Measurements from ENCODE around the gene PLEKHA8.

DNA sequence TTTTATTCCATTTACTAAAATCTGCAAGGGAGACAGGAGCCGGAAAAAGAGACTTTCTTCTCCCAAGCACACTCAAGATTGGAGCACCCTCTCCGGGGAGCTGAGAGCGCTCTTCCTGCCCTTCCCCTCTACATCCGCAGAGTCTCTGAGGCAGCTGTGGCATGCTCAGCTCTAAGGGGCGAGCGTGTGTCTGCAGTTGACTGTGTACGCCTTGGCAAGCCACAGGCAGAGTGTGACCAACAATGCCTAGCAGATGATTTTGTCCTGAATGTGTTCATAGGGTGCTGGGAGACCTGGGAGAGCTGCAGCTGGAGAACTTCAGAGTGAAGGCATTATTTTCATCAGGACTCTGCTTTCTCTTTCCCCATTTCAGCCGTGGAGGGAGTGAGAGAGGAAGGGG is 127.3 kb downstream of the PLEKHA8 start:
- TF ChIP-seq CTCF (conservative IDR thresholded peaks at IDR 0.05; ENCODE audit: low read length) (no peak), EZH2phosphoT487 (IDR thresholded peaks at IDR 0.05; ENCODE audit: borderline replicate concordance) (no peak)

All from Loucy (cell line).